GM18519 (cell line): ENCODE results near the gene EPHA4.

ENCODE experiments used
- ATAC-seq: cut with Tn5 transposase; IDR thresholded peaks from one replicate; pipeline ENCODE4 v1.9.1; 2021; ENCODE audit warnings: mild to moderate bottlenecking, moderate library complexity; ENCODE audit not compliant: unreplicated experiment, low FRiP score

Gene EPHA4

DNA sequence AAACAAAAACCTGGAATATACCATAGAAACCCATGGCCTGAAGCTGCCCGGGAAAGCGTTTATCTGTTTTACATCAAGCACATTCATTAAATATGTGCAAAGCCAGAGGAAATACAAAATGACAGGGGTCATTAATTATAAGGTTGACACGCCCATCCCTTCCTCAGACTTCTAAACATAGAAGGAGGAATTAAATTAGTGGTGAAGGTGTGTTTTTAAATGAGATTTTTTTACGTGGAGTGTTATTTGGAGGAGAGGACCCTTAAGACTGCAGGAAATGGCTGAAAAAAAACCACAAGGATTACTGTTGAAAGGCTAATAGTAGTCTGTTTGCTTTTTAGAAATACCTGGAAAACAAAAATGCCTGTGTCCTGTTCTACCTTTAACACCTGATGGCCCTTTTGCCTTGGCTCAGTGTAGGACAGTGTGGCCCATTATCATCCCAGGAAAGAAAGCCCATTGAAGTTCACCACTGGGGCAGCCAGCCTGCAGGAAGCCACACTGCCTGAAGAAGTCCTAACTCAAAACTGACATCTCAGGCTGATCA is 123.2 kb downstream of the EPHA4 start:
- ATAC-seq = no peak

DNA sequence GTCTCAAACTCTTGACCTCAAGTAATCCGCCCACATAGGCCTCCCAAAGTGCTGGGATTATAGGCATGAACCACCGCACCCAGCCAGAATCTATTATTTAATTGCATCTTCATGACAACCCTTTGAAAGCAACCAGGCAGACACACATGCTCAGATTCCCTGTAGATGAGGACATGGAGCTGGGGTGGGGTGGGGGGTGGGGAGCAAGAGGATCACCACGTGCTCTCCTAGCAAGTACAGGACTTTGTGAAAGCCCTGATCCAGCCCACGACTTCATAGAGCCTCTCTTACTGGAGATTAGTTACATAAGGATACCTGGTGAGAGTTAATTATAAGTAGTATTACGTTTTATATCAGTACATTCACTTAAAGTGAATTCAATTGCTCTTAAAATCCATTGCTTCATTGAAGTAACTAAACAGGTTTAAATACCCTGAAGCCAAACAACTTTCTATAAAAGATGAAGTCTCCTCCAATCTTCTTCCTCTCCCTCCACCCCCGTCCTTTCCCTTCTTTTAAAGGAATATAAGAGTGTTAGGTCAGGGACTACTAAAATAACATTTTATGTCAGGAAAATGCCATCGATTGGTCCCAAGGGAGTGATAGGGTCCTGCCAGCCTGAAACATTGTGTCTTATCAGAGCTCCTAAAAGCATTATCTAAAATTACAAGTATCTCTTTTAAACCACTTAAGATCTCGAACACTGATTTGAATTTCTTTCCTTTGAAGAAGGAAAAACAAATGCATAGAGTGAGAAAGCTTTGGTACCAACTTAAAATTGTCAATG is 123.9 kb downstream of the EPHA4 start:
- no peak for ATAC-seq

DNA sequence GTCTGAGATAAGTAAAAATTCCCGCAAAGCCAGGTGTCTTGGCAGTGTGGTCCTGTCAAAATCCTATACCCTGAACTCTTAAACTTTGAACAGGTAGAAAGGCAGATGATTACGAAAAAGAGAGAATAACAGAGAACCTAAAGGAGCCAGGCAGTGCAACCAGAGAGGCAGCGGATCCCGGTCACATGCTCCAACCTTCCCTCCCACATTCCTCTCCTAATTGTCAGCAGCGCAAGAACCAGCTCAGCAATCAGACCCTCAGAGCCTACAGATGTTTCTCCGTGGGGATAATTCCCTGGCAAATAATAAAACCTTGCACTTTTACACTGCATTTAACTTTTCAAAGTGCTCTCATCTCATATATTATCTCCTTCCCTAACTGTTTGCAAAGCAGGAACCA is 124.8 kb downstream of the EPHA4 start:
- no peak for ATAC-seq

DNA sequence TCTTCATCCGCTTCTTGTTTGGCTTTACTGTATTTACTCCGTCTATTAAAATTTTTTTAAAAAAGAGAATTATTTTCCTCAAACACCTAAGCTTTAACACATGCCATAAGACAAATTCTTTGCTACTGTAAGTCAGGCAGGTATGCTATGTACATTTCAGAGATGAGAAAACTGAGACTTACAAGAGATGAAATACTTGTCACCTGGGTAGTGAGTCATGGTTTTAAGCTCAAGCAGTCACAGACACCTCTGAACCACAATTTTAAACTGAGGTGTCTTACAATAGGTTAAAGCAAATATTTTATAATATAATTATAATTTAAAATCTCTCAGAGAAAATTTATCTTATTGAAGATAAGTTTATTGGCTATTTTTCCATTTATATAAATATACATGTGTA is 126.0 kb downstream of the EPHA4 start:
- no peak for ATAC-seq

DNA sequence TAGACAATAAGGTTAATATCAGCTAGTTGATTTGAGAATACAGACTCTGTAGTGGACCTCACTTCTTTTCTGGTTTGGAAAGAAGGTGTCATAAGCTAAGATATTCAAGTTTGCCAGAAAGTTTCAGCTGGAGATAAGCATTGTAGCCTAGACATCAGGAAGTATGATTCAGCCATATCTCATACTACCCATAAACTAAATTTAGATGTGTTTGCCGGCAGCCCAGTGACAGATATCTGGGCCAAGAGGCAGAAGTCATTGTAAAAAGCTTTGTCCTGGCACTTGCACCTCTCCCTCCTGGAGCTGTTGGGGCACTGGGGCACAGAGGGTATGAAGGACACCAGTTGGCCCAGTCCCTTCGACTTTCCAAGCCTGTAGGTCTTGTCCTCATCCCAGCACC is 128.0 kb downstream of the EPHA4 start:
- no peak for ATAC-seq

DNA sequence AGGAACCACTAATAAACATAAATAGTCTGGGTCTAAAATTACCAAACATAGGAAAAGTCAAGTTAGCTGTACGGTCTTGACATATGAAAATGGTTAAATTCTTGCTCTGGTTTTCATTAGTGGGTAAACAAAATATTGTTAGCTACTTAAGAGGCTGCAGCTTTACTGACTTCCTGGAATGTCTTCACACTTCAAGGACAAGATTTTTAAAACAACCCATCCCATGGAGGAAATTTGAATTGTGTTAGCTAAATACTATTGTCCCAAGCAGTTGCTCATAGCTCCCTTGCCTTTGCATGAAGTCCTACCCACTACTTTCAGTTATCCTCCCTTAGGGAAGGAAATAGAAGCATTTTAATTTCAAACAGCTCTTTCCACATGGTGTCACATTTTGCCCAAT is 128.5 kb downstream of the EPHA4 start:
- no peak for ATAC-seq

DNA sequence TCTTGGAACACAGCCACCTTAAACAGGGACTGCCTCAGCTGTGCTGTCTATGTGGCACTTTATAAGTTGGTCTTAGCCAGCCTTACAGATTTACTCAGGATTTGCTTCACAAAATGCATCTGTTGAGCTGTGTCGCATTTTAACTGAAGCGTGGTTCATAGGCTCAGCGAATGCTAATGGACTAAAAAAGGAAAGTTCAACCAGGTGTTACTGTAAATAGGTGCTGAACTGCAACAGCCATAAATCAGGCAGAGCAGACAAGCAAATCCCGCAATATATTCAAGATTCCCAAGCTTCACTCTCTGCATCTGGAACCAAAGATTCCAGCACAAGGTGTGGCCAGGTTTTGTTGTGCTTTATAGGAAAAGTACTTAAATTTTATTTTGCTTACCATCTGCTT is 130.0 kb downstream of the EPHA4 start:
- no peak for ATAC-seq

DNA sequence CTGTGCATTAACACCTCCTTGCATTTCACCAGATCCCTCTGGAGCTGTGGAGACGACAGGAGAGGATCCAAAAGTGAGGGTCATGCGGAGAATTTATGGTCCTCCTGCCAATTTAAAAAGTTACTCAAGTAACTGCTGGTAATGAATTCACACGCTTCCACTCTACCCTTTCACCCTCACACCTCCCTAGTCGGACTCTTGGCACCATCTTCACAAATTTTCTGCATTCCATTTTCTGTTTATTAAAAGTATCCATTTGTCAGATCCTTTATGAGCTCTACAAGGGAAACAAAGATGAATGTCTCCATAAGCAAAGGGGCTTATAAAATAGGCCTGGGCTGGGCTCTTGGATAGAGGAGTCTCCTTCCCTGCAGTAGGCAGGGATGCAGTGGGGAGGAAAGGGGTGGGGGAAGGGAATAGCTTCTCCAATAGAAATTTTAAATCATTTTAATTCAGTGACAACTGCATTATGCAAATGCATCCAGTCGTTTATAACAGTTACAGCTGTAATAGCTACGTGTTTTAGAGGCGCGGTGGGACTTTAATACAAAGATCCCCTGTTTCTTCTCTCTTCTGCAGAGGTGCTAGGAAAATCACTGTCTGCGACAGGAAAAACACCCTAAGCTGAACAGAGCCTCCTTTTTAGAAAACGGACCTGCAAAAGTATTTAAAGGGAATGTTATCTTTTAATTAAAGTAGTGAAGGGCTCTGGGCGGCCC is 132.2 kb downstream of the EPHA4 start:
- no peak for ATAC-seq

DNA sequence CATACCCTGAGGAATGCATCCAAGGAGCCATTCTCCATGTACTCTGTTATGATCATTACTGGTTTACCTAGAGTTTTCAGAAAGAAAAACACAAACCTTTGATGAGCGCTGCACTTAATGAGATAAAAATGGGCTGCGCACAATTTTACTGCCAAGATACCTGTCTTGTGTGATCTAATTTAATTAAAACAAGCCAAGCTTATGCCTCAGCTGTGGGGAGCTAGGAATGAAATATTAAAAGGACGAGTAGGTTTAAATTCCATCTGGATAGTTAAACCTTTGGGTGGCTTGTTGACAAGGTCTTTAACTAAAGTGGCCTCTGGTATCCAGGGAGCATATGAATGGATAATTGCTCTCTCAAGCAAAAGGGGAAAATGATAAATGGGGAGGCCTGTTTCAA is 135.0 kb downstream of the EPHA4 start:
- ATAC-seq = no peak

DNA sequence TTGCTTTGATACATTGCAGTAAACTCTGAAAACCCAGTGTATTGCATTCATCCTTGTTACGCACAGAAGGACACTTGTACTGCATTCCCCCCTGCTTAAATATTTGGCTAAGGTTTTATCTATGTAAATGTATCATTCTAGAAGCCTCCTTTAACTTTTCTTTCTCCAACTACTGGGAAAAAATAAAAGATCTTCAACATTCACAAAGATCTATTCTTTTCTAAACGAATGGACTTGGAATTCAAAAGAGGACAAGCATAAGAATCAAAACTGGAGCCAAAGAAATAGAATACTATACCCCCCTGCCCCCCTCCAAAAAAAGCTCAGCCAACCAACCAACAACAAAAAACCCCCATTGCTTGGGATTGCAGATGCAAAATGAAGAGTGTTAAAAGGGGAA is 136.9 kb downstream of the EPHA4 start:
- no peak for ATAC-seq

DNA sequence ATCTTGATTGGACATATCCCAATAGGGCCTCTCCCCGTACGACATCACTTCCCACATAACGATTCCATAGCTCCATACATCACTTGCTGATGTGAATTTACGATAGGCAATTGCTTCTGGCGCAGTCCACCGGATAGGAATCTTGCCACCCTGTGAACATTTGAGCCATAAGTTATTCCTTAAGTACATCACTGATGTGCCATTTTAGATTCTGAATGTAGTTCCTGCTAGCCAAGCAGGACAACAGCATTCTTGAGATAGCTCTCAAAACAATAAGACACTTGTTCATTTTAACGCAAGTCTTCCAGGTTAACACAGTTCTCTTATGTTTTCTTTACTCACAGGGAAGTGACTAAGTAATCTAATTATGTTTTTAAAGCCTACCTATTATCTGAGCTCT is 138.0 kb downstream of the EPHA4 start:
- no peak for ATAC-seq

DNA sequence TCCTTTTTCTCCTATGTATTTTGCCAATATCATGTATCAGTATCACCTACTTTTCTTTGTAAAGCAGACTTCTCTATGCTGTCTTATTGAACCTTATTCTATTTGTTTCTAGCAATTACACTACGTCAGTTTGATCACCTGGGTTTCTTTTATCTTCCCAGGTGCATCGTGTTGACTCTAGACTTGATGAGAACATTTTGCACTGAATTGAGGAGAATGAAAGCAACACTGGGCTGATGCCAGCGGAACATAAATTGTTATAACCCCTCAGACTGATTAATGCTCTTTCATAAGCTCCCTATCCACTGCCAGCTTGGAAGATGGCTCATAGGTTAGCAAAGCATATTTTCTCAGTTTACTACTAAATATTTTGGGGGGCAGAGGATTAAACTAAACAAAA is 140.6 kb downstream of the EPHA4 start:
- no peak for ATAC-seq

DNA sequence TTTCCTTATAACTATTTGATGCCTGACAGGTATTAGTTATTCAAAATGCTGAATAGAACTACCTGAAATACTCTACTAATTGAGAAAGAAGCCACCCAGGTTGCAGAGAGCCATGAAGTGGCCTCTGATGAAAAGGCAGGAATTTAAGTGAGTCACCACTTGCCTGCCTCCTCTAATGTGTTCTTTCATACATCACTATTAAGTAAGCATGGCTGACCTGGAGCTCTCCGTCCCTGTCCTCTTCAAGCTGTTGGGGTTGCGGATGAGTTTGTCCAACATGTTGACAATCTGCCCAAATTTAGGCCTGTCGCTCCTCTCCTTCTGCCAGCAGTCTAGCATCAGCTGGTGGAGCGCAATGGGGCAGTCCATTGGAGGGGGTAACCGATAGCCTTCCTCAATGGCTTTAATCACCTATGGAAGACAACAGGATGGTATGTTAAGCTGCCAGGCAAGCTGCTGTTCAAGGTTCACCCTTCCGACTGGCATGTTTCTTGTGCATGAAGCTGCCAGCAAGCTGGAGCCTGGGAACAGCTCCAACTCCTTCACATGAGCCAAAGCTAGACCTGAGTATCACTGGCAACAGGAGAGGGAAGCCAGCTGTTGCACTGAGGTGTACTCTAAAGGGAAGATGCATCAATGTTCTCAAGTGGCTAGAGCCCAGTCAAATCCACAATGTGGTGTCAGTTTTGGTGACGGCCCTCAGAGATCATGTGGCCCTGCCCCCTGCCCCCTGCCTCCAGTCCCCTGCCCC is 142.2 kb downstream of the EPHA4 start:
- ATAC-seq = no peak

DNA sequence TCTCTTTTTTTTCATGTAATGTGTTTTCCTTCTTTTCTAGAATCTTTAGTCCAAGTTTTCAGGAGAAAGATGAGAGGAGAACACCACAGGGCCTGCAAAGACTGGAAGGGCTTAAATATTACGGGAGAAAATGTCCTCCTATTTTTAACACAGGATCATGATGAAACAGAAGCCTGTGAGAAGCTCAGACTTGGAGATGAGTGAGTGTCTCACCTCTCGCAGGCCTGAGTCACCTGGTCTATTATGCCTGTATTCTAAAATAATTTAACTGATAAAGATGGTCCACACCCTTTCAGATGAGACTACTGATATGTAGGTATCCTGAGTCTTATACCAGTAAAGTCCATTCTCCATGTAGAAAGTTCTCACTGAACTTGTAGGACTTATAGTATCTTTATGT is 143.2 kb downstream of the EPHA4 start:
- ATAC-seq = no peak

DNA sequence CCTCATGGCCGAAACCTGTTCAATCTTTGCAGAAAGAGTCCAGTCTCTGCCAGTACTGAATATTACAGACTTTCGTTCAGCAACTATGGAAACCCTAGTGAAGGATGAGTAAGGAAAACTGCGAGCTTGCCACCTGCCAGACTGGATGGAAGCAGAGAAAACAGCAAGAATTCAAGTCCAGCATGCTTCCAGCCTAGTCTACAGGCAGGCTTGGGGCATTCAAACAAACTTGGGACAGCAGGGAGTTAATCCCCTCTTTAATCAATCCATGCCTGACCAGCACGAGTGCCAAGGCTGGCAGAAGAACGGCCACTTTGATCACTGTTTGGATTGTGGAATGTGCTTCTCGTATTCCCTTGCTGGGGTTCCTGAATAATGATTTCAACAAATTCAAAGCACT is 145.2 kb downstream of the EPHA4 start:
- ATAC-seq = no peak

DNA sequence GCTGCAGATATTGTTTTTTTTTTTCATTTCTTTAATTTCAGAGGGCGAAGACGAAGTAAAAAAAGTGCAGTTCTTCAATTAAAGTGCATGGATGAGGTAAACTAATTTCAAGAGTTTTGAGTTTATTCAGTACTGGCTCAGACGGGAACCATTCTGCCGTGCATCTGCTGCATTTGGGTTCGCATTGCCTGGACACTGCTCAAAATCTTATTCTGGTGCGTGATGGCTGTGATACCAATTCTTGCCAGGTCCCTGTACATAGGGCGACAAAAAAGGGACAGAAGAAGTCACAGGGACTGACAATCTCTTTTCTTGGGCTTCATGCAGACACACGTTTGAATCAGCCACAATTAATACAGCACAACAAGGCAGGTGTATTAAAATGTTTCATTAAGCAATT is 146.2 kb downstream of the EPHA4 start:
- ATAC-seq = no peak

DNA sequence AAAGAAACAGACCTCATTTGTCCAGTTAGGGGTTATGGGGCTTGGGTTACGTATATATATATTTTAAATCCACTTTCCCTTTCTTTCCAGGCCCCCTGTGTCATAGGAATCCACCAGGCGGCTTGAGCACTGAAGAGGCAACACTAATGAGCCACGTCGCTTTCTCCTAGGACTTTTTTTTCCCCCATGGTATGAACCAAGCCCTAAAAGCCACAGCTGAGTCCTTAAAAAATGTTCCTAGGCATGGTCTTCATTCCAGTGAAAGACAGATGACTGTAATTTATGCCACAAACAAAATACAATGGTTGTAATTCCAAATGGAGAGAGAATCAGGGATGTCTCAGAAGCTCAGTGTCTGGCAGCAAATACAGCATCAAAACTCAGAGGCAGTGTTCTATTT is 146.8 kb downstream of the EPHA4 start:
- ATAC-seq = no peak

DNA sequence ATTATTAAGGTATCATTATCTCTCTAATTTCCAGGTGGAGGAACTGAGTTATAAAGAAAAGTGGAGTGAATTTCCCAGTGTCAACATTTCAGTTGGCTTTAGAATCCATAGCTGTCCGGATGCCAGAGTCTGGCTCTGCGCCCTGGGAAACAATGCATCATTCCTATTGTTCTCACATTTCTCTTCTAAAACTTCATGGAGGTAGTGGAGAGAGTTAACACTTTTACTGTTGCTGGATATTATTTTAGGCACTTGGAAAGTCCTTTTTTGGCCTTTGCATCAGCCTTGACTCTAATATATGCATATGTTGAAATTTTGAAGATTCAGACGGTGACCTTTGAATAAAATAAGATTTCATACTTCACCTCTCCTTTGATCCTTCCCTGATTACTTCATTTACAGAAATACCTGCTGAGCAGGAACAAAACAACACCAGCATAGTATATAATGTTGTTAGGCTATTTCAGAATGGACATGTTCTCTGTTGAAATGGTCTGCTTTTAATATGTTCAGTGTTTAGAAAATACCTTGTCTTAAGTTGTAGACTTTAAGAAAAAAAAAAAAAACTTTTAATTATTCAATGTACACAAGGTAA is 148.8 kb downstream of the EPHA4 start:
- ATAC-seq = no peak

DNA sequence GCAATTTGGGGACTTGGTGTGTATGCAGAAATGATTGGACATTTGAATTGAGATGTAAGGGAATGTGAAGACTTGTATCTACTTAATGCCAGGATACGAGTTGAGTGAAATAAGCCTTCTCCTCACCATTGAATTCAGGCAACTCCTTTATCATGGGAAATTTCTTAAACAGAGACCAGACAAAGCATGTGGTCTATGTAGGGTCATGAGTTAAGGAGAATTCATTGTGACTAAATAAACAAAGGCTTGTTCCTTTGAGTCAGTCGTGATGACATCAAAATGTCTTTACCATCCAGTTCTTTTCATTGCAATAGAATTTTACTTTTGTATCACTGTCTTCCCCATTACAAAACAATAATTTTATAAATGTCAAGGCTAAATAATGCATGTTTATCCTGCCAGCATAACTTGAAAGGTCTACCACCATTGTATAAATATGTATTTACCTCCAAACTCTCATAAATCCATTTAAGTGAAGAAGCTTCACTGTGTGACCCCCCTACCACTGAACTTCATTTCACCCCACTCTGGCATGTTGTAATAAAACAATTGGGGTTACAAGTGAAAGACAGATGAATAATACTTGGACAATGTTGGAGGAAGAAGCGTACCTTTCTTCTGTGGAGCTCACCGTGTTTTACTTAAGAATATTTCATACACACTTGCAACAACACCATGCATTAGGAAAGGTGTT is 149.4 kb downstream of the EPHA4 start:
- no peak for ATAC-seq

DNA sequence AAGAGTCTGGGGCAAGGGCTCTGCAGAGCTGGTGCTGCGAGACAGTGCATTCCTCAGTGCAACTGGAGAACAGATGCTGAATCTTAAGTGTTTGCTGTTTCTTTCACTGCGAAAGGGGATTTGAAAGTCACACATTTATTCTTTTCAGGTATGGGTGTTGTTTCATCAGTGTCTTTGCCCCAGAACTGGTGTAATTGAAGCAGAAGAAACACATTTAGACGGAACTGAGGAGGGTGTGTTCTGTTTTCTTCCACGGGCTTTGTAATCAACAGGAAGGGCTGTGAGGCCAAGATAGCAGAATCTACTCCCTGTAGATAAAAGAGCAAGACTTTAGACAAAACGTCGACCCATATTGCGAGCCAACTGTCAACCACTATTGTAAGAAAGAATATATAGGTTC is 151.9 kb downstream of the EPHA4 start:
- ATAC-seq = no peak
